ENCODE results near the gene SLIT3.
"Not testable (repeated sequence)": the region's sequence is repeated elsewhere in the genome, so short reads cannot be mapped to it uniquely, and the experiment has no call there.

SLIT3 gene

DNA sequence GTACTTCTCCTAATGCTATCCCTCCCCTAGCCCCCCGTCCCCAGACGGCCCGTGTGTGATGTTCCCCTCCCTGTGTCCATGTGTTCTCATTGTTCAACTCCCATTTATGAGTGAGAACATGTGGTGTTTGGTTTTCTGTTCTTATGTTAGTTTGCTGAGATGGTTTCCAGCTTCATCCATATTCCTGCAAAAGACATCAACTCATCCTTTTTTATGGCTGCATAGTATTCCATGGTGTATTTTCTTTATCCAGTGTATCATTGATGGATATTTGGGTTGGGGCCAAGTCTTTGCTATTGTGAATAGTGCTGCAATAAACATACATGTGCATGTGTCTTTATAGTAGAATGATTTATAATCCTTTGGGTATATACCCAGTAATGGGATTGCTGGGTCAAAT, 89.2 kb downstream of the SLIT3 start:
- not testable (repeated sequence) for H3K4me3 ChIP-seq (ENCODE audit: insufficient read depth, low read depth, low read length, poor library complexity, severe bottlenecking); H3K27ac ChIP-seq (ENCODE audit: insufficient read depth, low read length, poor library complexity, severe bottlenecking); H3K4me1 ChIP-seq (ENCODE audit: control insufficient read depth, insufficient read depth, low read length, poor library complexity, severe bottlenecking); DNase-seq; H3K9me3 ChIP-seq (ENCODE audit: control insufficient read depth, low read length); H3K36me3 ChIP-seq (ENCODE audit: control insufficient read depth, insufficient read depth, low read length); H3K27me3 ChIP-seq (replicated peaks; ENCODE audit: control insufficient read depth, insufficient read depth, low read length, poor library complexity, severe bottlenecking)

DNA sequence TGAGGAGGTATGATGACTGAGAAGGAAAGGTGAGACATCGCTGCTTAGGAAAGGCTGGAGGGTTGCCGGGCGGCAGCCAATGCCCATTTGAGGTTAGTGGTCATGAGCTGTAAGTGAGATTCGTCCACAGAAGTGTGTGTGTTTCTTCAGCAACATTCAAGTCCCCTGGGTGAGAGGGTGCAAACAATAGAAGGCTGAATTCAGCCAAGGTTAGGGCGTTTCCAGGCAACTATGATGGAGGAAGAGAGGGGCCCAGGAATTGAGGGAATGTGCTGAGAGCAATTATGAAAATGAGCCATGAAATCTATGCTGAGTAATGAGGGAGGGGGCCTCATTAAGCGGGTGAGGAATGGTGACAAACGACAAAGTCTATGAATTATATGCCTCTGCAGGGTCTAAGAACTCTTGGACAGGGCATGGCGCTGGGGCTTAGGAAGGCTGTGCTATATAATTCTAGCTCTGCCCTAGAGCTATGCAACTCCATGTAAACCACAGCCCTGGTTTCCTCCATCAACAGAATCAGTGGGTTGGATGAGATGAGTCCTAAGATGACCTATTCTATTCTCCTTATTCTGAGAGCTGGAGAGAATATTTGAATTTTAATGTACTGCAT, 96.0 kb downstream of the SLIT3 start:
- H3K9me3 ChIP-seq (ENCODE audit: control insufficient read depth, low read length): no peaks in the 10 kb centered on the region
- no peak for DNase-seq
- H3K27me3 ChIP-seq (replicated peaks; ENCODE audit: control insufficient read depth, insufficient read depth, low read length, poor library complexity, severe bottlenecking): no peaks in the 10 kb centered on the region
- no peaks in the 10 kb centered on the region for H3K4me1 ChIP-seq (ENCODE audit: control insufficient read depth, insufficient read depth, low read length, poor library complexity, severe bottlenecking)
- no peak overlapping the region for H3K27ac ChIP-seq (ENCODE audit: insufficient read depth, low read length, poor library complexity, severe bottlenecking)
- no peak overlapping the region for H3K4me3 ChIP-seq (ENCODE audit: insufficient read depth, low read depth, low read length, poor library complexity, severe bottlenecking)
- H3K36me3 ChIP-seq (ENCODE audit: control insufficient read depth, insufficient read depth, low read length): no peaks in the 10 kb centered on the region

DNA sequence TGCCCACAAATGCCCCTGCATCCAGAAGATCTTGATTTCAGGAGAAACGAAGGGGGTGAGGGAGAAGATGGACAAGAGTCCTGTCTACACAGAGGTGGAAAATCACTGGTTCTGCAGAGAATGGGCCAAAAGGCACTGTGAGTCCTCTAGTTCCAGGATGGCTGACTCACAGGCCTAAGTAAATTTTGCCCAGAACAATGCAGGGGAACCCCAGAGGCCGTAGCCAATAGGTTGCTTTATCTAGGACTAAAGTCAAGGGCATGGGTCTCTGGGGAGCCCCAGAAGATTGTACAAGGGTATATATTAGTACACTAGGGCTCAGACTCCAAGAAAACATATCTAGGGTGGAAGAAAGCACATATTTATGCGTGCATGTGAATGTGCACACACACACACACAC, 98.0 kb downstream of the SLIT3 start:
- DNase-seq: no peak
- Histone ChIP-seq H3K36me3 (ENCODE audit: control insufficient read depth, insufficient read depth, low read length) (no peaks in the 10 kb centered on the region), H3K4me1 (ENCODE audit: control insufficient read depth, insufficient read depth, low read length, poor library complexity, severe bottlenecking) (no peaks in the 10 kb centered on the region), H3K27me3 (replicated peaks; ENCODE audit: control insufficient read depth, insufficient read depth, low read length, poor library complexity, severe bottlenecking) (no peaks in the 10 kb centered on the region), H3K9me3 (ENCODE audit: control insufficient read depth, low read length) (no peaks in the 10 kb centered on the region), H3K4me3 (ENCODE audit: insufficient read depth, low read depth, low read length, poor library complexity, severe bottlenecking) (no peak overlapping the region), H3K27ac (ENCODE audit: insufficient read depth, low read length, poor library complexity, severe bottlenecking) (no peak overlapping the region)

DNA sequence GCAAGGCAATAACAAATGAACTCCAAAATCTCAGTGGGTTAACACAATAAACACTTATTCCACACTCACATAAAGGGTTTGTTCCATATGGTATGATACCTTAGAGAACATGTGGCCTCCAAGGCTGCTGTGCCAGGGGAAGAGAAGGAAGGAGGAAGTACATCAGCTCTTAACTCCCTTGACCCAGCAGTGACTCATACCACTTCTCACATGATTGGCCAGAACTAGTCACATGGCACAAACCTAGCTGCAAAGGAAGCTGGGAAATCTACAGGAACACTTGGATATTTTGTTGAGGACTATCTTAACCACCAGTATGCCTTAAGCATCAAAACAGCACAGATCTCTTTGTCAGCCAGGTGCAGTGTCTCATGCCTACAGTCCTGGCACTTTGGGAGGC, 99.3 kb downstream of the SLIT3 start:
- DNase-seq: no peak
- Histone ChIP-seq H3K9me3 (ENCODE audit: control insufficient read depth, low read length) (no peaks in the 10 kb centered on the region), H3K36me3 (ENCODE audit: control insufficient read depth, insufficient read depth, low read length) (no peaks in the 10 kb centered on the region), H3K4me3 (ENCODE audit: insufficient read depth, low read depth, low read length, poor library complexity, severe bottlenecking) (no peak overlapping the region), H3K27me3 (replicated peaks; ENCODE audit: control insufficient read depth, insufficient read depth, low read length, poor library complexity, severe bottlenecking) (no peaks in the 10 kb centered on the region), H3K27ac (ENCODE audit: insufficient read depth, low read length, poor library complexity, severe bottlenecking) (no peak overlapping the region), H3K4me1 (ENCODE audit: control insufficient read depth, insufficient read depth, low read length, poor library complexity, severe bottlenecking) (no peaks in the 10 kb centered on the region)

DNA sequence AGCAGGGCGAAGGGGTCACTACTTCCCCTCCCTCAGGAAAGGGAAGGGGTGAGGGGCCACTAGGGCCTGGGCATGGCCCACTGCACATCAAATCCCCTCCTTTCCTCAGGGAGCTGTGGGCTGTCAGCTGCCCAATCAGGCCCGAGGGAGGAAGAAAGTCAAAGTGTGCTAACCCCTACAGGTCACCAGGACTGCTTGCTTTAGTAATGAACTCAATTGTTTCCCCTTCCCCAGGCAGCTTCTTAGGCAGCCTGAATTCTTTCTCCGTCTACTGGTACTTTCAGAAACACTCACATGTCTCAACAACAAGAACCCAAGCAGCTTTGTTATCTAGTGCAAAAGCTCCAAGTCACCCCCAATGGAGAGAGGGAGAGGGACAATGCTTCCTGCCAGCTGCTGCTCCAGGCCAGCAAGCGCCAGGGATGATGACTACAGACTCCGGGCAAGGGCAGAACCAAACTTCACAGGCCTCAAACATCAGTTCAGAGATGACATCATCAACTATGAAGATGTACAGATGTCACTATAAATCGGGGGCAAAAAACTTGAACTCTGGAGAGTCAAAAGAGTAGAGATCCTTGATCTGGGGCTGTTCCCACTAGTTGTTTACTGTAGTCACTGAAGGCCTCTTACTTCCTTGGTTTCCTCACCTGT, 100.7 kb downstream of the SLIT3 start:
- no peak for DNase-seq
- Histone ChIP-seq H3K27me3 (replicated peaks; ENCODE audit: control insufficient read depth, insufficient read depth, low read length, poor library complexity, severe bottlenecking) (no peaks in the 10 kb centered on the region), H3K4me3 (ENCODE audit: insufficient read depth, low read depth, low read length, poor library complexity, severe bottlenecking) (no peak overlapping the region), H3K27ac (ENCODE audit: insufficient read depth, low read length, poor library complexity, severe bottlenecking) (no peak overlapping the region), H3K9me3 (ENCODE audit: control insufficient read depth, low read length) (no peaks in the 10 kb centered on the region), H3K36me3 (ENCODE audit: control insufficient read depth, insufficient read depth, low read length) (no peaks in the 10 kb centered on the region), H3K4me1 (ENCODE audit: control insufficient read depth, insufficient read depth, low read length, poor library complexity, severe bottlenecking) (no peaks in the 10 kb centered on the region)

DNA sequence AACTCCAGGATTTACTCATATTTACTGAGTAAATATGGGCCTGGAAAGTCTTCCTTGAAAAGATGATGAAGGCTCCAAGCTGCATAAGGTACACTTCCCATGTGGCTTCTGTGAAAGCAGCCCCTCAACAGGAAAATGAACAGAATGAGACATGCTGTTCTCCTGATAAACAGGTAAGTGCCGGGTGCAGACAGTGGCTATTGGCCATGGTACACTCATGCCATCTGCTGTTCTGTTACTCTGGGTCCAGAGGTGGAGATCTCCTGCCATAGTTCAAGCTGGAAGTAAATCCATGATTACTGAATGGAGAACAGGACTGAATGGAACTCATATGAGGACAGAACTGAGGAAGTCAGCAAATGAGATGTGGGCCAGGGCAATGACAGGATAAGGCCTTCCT, 103.6 kb downstream of the SLIT3 start:
- no peak for DNase-seq
- Histone ChIP-seq H3K27me3 (replicated peaks; ENCODE audit: control insufficient read depth, insufficient read depth, low read length, poor library complexity, severe bottlenecking) (no peaks in the 10 kb centered on the region), H3K4me1 (ENCODE audit: control insufficient read depth, insufficient read depth, low read length, poor library complexity, severe bottlenecking) (no peaks in the 10 kb centered on the region), H3K36me3 (ENCODE audit: control insufficient read depth, insufficient read depth, low read length) (no peaks in the 10 kb centered on the region), H3K9me3 (ENCODE audit: control insufficient read depth, low read length) (no peaks in the 10 kb centered on the region), H3K27ac (ENCODE audit: insufficient read depth, low read length, poor library complexity, severe bottlenecking) (no peak overlapping the region), H3K4me3 (ENCODE audit: insufficient read depth, low read depth, low read length, poor library complexity, severe bottlenecking) (no peak overlapping the region)

DNA sequence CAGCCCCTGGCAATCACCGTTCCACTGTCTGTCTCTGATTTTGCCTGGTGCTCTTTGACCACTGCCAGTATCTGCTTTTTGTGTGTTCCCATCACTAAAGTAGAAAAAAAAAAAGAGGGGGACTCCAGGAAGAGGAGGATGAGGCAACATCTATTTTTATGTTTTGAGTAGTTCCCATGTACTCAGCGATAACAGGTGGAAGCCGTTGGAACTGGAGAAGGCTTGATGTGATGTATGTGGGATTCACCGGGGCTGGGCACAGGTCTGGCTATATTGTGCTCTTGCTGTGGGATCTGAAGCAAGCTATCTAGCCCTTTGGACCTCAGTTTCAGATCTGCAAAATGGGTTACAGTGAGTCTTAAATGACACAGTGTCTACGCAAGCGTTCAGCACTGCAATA, 104.9 kb downstream of the SLIT3 start:
- Histone ChIP-seq H3K9me3 (ENCODE audit: control insufficient read depth, low read length) (no peaks in the 10 kb centered on the region), H3K4me3 (ENCODE audit: insufficient read depth, low read depth, low read length, poor library complexity, severe bottlenecking) (no peak overlapping the region), H3K36me3 (ENCODE audit: control insufficient read depth, insufficient read depth, low read length) (no peaks in the 10 kb centered on the region), H3K27me3 (replicated peaks; ENCODE audit: control insufficient read depth, insufficient read depth, low read length, poor library complexity, severe bottlenecking) (no peaks in the 10 kb centered on the region), H3K27ac (ENCODE audit: insufficient read depth, low read length, poor library complexity, severe bottlenecking) (no peak overlapping the region), H3K4me1 (ENCODE audit: control insufficient read depth, insufficient read depth, low read length, poor library complexity, severe bottlenecking) (no peaks in the 10 kb centered on the region)
- no peak for DNase-seq

DNA sequence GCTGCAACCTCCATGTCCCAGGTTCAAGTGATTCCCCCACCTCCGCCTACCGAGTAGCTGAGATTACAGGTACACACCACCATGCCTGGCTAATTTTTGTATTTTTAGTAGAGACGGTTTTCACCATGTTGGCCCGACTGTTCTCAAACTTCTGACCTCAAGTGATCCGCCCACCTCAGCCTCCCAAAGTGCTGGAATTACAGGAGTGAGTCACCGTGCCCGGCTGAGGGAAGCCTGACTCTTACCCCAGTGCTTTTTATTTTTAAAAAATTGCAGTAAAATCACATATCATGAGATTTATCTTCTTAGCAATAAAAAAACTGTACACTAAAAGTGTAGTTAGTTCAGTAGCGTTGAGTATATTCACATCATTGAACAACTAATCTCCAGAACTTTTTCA, 105.3 kb downstream of the SLIT3 start:
- H3K4me3 ChIP-seq (ENCODE audit: insufficient read depth, low read depth, low read length, poor library complexity, severe bottlenecking): no peak overlapping the region
- no peaks in the 10 kb centered on the region for H3K9me3 ChIP-seq (ENCODE audit: control insufficient read depth, low read length)
- H3K4me1 ChIP-seq (ENCODE audit: control insufficient read depth, insufficient read depth, low read length, poor library complexity, severe bottlenecking): no peaks in the 10 kb centered on the region
- H3K27ac ChIP-seq (ENCODE audit: insufficient read depth, low read length, poor library complexity, severe bottlenecking): no peak overlapping the region
- no peak for DNase-seq
- no peaks in the 10 kb centered on the region for H3K36me3 ChIP-seq (ENCODE audit: control insufficient read depth, insufficient read depth, low read length)
- no peaks in the 10 kb centered on the region for H3K27me3 ChIP-seq (replicated peaks; ENCODE audit: control insufficient read depth, insufficient read depth, low read length, poor library complexity, severe bottlenecking)

DNA sequence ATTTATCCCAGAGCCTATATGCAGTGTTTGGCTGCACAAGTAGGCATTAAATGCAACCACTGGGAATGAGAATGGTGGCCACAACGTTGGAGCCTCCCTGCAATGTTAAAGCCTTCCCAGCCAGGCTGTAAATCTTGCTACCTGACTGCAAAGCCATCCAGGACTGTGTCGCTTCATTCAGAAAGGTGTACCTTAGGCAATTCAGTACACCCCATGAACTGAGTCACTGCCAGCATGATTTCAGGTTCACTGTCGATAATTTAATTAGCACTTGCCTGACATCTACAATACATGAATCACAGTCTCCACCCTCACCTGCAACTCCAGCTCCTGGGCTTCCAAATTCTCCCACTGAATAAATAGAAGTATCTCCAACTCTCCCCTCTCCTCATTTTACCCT, 108.4 kb downstream of the SLIT3 start:
- H3K4me1 ChIP-seq (ENCODE audit: control insufficient read depth, insufficient read depth, low read length, poor library complexity, severe bottlenecking): no peaks in the 10 kb centered on the region
- DNase-seq: no peak
- H3K36me3 ChIP-seq (ENCODE audit: control insufficient read depth, insufficient read depth, low read length): no peaks in the 10 kb centered on the region
- H3K27ac ChIP-seq (ENCODE audit: insufficient read depth, low read length, poor library complexity, severe bottlenecking): no peak overlapping the region
- no peak overlapping the region for H3K4me3 ChIP-seq (ENCODE audit: insufficient read depth, low read depth, low read length, poor library complexity, severe bottlenecking)
- H3K27me3 ChIP-seq (replicated peaks; ENCODE audit: control insufficient read depth, insufficient read depth, low read length, poor library complexity, severe bottlenecking): no peaks in the 10 kb centered on the region
- no peaks in the 10 kb centered on the region for H3K9me3 ChIP-seq (ENCODE audit: control insufficient read depth, low read length)

DNA sequence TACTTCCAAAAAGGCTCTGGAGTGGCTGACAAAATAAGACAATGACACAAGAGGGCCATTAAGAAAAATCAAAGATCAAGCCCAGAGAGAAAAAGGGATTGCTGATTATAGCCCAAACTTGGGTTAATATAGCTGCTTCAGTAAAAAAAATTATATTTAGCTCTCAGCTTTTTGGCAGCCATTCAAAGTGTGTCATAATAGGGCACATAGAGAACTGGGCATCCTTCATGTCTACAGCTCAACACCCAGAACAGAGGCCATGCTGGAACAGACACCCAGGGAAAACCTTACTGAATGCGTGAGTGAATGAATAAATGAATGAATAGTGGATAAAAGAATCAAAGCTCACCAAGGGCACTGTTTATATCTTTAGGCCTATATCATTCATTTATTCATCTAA, 110.1 kb downstream of the SLIT3 start:
- H3K27ac ChIP-seq (ENCODE audit: insufficient read depth, low read length, poor library complexity, severe bottlenecking): no peak overlapping the region

More for the DNA sequence above, 110.1 kb downstream of the SLIT3 start:
- DNase-seq: no peak
- no peaks in the 10 kb centered on the region for H3K4me1 ChIP-seq (ENCODE audit: control insufficient read depth, insufficient read depth, low read length, poor library complexity, severe bottlenecking)
- H3K4me3 ChIP-seq (ENCODE audit: insufficient read depth, low read depth, low read length, poor library complexity, severe bottlenecking): no peak overlapping the region
- H3K36me3 ChIP-seq (ENCODE audit: control insufficient read depth, insufficient read depth, low read length): no peaks in the 10 kb centered on the region
- no peaks in the 10 kb centered on the region for H3K27me3 ChIP-seq (replicated peaks; ENCODE audit: control insufficient read depth, insufficient read depth, low read length, poor library complexity, severe bottlenecking)
- no peaks in the 10 kb centered on the region for H3K9me3 ChIP-seq (ENCODE audit: control insufficient read depth, low read length)
